GM19239 (cell line): ENCODE results near the gene MLN.

ENCODE experiments used
- DNase-seq: peaks from one replicate; pipeline ENCODE4 v3.0.0; 2011; ENCODE audit warnings: low spot score; ENCODE audit not compliant: insufficient read length
- FAIRE-seq: peaks from 2 replicates; lab custom pipeline; 2011; peaks lifted over from hg19 to GRCh38; lab: Jason Lieb, UNC

Gene MLN

DNA sequence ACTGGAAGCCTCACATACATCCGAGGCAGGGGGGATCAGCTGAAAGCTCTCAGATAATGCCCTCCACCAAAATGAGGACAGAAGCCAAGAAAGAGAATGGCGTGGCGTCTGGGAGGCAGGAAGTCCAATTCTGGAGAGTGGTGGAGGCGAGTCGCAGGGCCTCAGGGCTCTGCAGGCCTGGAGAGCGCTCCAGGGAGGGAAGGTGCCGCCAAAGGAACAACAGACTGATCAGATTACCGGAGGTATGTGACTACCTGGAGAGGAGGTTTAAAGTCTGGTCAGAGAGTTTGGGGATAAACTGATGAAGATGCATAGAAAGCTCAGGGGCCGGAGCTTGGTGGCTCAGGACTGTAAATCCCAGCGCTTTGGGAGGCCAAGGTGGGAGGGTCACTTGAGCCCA lies 45.9 kb downstream of the MLN start:
- DNase-seq: no peak
- no peak for FAIRE-seq

- FAIRE-seq (no peak), DNase-seq (no peak)
Observed at GRCh38 chr6:33757113-33757512, 46.7 kb downstream of the MLN start.

DNA sequence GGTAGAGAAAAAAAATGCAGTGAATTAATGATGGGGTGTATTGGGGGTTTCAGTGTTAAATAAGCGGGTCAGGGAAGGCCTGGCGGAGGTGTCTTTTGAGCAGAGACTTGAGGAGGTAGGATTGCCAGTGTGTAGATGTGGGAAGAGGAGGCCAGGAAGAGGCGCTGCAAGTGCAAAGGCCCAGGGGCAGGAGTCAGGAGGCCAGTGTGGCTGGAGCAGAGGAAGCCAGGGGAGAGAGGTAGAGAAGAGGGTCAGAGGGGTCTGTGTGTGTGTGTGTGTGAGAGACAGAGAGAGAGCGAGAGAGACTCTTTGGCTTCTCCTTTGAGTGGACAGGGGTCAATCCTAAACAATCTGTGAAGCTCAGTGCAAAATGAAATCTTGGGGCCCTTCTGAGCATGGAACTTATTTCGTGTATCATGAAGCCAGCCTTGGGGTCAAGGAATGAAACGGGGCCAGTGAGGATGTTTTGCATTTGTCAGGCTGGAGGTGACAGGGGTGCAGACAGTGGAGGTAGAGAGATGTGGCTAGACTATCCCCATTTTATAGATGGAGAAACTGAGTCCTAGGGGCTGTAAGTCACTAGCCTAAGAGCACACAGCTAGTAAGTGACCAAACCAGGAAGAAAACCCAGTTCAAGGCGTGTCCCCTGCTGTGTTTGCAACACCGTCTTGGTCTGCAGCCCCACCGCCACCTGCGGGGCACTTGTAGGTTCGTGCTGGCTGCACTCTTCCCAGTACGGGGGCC lies 47.4 kb downstream of the MLN start:
- DNase-seq: no peak
- no peak for FAIRE-seq

GRCh38 chr6:33755070-33755869 lies 48.5 kb downstream of the MLN start:
- DNase-seq: no peak
- FAIRE-seq: no peak

GRCh38 chr6:33754222-33754621 lies 49.6 kb downstream of the MLN start:
- DNase-seq (no peak), FAIRE-seq (no peak)

GRCh38 chr6:33752646-33753015 lies 51.2 kb downstream of the MLN start:
- DNase-seq: no peak
- FAIRE-seq: no peak

GRCh38 chr6:33751771-33752645 lies 51.8 kb downstream of the MLN start:
- DNase-seq (no peak), FAIRE-seq (no peak)

GRCh38 chr6:33750244-33750991 lies 53.4 kb downstream of the MLN start:
- no peak for DNase-seq
- FAIRE-seq: no peak

GRCh38 chr6:33749401-33749800 lies 54.4 kb downstream of the MLN start:
- DNase-seq: no peak
- no peak for FAIRE-seq

- no peak for FAIRE-seq
Observed at GRCh38 chr6:33748841-33749240, 55.0 kb downstream of the MLN start.

DNA sequence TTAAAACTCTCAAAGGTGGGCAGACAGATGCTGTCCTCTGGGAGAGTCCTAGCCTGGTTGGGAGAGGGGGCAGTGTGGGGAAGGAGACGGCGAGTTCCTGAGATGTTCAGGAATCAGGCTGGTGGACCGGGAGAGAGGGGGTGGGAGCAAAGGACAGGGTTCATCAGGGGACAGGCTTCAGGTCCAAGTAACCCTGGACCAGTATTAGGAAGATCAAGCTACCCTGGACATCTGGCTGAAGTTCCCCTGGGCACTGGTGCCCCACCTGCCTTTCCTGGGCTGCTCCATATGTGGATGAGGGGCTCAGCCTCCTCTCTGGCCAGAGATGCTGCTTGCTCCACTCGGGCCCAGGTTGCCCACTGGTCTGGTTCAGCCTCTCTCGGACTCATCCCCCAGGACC lies 56.0 kb downstream of the MLN start:
- DNase-seq (no peak), FAIRE-seq (no peak)

More at GRCh38 chr6:33748841-33749240, 55.0 kb downstream of the MLN start:
- no peak for DNase-seq

- DNase-seq (no peak), FAIRE-seq (no peak)
Observed at GRCh38 chr6:33746651-33747100, 57.1 kb downstream of the MLN start, which contains the start of gene IP6K3. IP6K3 (minus strand) TSS chr6:33746905; CDS start chr6:33735476, 11,429 bp downstream.

GRCh38 chr6:33746036-33746600 lies 57.7 kb downstream of the MLN start:
- FAIRE-seq (no peak), DNase-seq (no peak)

GRCh38 chr6:33745548-33745947 lies 58.3 kb downstream of the MLN start:
- no peak for FAIRE-seq
- DNase-seq: no peak

GRCh38 chr6:33744895-33745546 lies 58.8 kb downstream of the MLN start:
- FAIRE-seq (no peak), DNase-seq (no peak)
